Measurements from ENCODE around the gene NOVA2.
A peak's percentile ranks its signal among the peaks of the same experiment; 100 is the strongest.

The NOVA2 gene

DNA sequence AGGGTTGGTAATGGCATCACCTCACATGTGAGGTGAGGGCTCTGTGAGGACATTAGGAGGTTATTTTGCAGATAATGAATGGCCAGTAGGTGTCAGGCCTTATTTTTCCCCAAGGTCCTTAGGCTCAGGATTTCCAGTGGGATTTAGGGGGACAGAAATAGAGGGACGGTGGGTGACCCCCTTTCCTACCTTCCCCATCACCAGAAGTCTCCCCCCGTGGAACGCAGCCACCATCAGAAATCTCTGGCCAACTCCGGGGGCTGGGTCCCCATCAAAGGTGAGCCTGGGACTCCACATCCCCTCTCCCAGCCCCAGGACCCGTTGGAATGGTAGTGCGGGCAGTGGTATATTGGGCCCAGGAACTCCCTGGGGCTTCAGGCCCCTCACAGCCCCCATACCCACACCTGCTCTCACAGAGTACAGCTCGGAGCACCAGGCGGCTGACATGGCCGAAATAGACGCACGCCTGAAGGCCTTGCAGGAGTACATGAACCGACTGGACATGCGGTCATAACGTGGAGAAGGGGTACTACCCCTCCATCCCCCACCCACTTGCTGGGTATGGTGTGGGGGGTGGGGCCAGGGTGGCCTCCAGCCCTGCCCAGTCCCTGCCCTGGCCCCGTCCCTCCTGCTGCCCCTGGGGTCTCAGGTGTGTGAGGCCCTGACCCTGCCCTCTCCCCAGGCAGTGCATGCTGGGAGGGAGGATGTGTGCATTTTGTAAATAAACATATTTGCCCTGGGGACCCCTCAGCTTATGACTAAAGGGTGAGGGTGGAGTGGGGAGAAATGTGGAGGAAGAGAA is 44.4 kb upstream of the NOVA2 start:
- Histone ChIP-seq H3K27ac (ENCODE audit: low read length, poor library complexity, severe bottlenecking) (no peak overlapping the region), H3K4ac (ENCODE audit: low read depth in 1 of 2, low read length in 2 of 2) (no peak overlapping the region), H2BK120ac (ENCODE audit: low read depth, low read length) (no peak overlapping the region), H2BK5ac (ENCODE audit: low read depth, low read length, poor library complexity, severe bottlenecking) (no peak overlapping the region), H3K4me2 (ENCODE audit: low read length, poor library complexity, severe bottlenecking) (no peak overlapping the region), H4K91ac (ENCODE audit: low read length) (no peak overlapping the region), H4K8ac (ENCODE audit: low read length) (no peak overlapping the region), H3K9me3 (ENCODE audit: control insufficient read depth, low read length) (no peaks in the 10 kb centered on the region), H3K23ac (ENCODE audit: low read length in 2 of 2) (no peak overlapping the region), H2AFZ (ENCODE audit: low read depth, low read length) (no peak overlapping the region), H3K79me1 (replicated peaks; ENCODE audit: low read length, poor library complexity, severe bottlenecking) (peaks cover 4% of the 10 kb centered on the region), H3K9ac (ENCODE audit: low read length) (no peak overlapping the region), H3K36me3 (ENCODE audit: control insufficient read depth in 1 of 2, insufficient read depth in 2 of 2, low read depth in 1 of 2, low read length in 2 of 2) (peaks cover 4 to 33% of the 10 kb centered on the region in 2 experiments), H2BK15ac (ENCODE audit: low read depth, poor library complexity, severe bottlenecking) (peak overlapping the region; percentile 13), H3K4me1 (ENCODE audit: control insufficient read depth, insufficient read depth, low read depth, low read length) (peaks cover 27% of the 10 kb centered on the region), H2AK5ac (ENCODE audit: low read length, severe bottlenecking) (no peak overlapping the region), H3K4me3 (ENCODE audit: insufficient read depth in 1 of 2, low read depth in 1 of 2, low read length in 2 of 2) (no peak overlapping the region), H2BK12ac (ENCODE audit: low read length in 2 of 2) (no peak overlapping the region), H3K14ac (ENCODE audit: low read length in 2 of 2) (no peak overlapping the region), H3K18ac (ENCODE audit: low read depth in 1 of 2, low read length in 2 of 2) (no peak overlapping the region), H3K27me3 (ENCODE audit: control insufficient read depth in 1 of 2, insufficient read depth in 1 of 2, low read length in 2 of 2) (peaks cover 4 to 41% of the 10 kb centered on the region in 2 experiments)
- DNase-seq, result no peak
- WGBS, result 92% methylated on average over 11 of the region's 15 CpGs

DNA sequence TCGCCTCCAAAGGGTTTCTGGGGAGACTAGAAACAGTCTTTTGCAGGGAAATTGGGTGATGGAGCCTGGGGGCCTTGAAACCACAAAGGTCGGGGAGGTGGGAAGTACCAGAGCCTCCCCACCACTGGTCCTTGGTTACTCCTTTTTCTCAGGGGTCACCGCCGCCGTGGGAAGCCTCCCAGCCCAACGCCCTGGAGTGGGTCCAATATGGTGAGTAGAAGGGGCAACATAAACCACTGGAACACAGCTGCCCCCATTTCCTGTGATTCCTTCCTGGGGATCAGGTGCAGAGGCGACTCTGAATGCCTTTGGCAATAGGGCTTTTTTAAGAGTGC is 43.4 kb upstream of the NOVA2 start:
- WGBS, result 58% methylated on average over 7 of the region's 7 CpGs
- H3K4me3 ChIP-seq (ENCODE audit: insufficient read depth in 1 of 2, low read depth in 1 of 2, low read length in 2 of 2), result no peak overlapping the region
- no peak overlapping the region for H3K23ac ChIP-seq (ENCODE audit: low read length in 2 of 2)
- H3K4ac ChIP-seq (ENCODE audit: low read depth in 1 of 2, low read length in 2 of 2), result no peak overlapping the region
- H3K18ac ChIP-seq (ENCODE audit: low read depth in 1 of 2, low read length in 2 of 2), result no peak overlapping the region
- DNase-seq, result no peak
- peaks cover 4% of the 10 kb centered on the region for H3K79me1 ChIP-seq (replicated peaks; ENCODE audit: low read length, poor library complexity, severe bottlenecking)
- no peak overlapping the region for H2BK15ac ChIP-seq (ENCODE audit: low read depth, poor library complexity, severe bottlenecking)
- H2BK120ac ChIP-seq (ENCODE audit: low read depth, low read length), result no peak overlapping the region
- H4K8ac ChIP-seq (ENCODE audit: low read length), result no peak overlapping the region
- no peak overlapping the region for H3K4me2 ChIP-seq (ENCODE audit: low read length, poor library complexity, severe bottlenecking)
- H2BK5ac ChIP-seq (ENCODE audit: low read depth, low read length, poor library complexity, severe bottlenecking), result no peak overlapping the region
- no peak overlapping the region for H2AK5ac ChIP-seq (ENCODE audit: low read length, severe bottlenecking)
- peaks cover 23% of the 10 kb centered on the region for H3K4me1 ChIP-seq (ENCODE audit: control insufficient read depth, insufficient read depth, low read depth, low read length)
- peaks cover 4 to 28% of the 10 kb centered on the region in 2 experiments for H3K36me3 ChIP-seq (ENCODE audit: control insufficient read depth in 1 of 2, insufficient read depth in 2 of 2, low read depth in 1 of 2, low read length in 2 of 2)
- H4K91ac ChIP-seq (ENCODE audit: low read length), result no peak overlapping the region
- no peak overlapping the region for H3K14ac ChIP-seq (ENCODE audit: low read length in 2 of 2)
- peaks cover 4 to 31% of the 10 kb centered on the region in 2 experiments for H3K27me3 ChIP-seq (ENCODE audit: control insufficient read depth in 1 of 2, insufficient read depth in 1 of 2, low read length in 2 of 2)
- H3K9ac ChIP-seq (ENCODE audit: low read length), result no peak overlapping the region
- no peak overlapping the region for H2AFZ ChIP-seq (ENCODE audit: low read depth, low read length)
- no peak overlapping the region for H3K27ac ChIP-seq (ENCODE audit: low read length, poor library complexity, severe bottlenecking)
- no peaks in the 10 kb centered on the region for H3K9me3 ChIP-seq (ENCODE audit: control insufficient read depth, low read length)
- no peak overlapping the region for H2BK12ac ChIP-seq (ENCODE audit: low read length in 2 of 2)

DNA sequence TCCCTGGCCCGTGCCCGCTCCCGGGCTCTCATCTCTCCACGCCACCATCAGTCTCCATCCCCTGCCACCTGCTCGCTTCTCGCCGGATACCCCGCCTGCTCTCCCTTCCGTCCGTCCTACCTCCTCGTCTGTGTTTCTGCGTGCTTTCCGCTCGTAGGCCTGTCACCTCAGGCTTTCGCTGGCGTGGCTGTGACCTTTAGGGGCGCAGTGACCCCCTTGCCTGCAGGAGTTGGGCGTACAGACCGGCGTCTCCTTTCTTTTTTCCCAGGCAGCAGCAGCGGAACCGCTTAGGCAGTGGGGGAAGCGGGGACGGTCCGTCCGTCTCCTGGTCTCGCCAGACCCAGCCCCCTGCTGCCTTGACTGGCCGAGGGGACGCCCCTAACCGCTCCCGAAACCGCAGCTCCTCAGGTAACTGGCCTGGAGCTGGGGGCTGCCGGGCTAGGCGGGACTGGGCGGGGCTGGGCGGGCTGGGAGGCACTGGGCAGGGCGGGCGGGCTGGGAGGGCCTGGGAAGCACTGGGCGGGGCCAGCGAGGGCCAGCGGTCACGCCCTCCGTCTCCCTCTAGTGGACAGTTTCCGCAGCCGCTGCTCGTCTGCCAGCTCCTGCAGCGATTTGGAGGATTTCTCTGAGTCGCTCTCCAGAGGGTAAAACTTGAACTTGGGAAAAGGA is 42.9 kb upstream of the NOVA2 start:
- WGBS, result 2% methylated on average over 47 of the region's 48 CpGs
- H2BK5ac ChIP-seq (ENCODE audit: low read depth, low read length, poor library complexity, severe bottlenecking), result no peak overlapping the region
- H3K9me3 ChIP-seq (ENCODE audit: control insufficient read depth, low read length), result no peaks in the 10 kb centered on the region

DNA sequence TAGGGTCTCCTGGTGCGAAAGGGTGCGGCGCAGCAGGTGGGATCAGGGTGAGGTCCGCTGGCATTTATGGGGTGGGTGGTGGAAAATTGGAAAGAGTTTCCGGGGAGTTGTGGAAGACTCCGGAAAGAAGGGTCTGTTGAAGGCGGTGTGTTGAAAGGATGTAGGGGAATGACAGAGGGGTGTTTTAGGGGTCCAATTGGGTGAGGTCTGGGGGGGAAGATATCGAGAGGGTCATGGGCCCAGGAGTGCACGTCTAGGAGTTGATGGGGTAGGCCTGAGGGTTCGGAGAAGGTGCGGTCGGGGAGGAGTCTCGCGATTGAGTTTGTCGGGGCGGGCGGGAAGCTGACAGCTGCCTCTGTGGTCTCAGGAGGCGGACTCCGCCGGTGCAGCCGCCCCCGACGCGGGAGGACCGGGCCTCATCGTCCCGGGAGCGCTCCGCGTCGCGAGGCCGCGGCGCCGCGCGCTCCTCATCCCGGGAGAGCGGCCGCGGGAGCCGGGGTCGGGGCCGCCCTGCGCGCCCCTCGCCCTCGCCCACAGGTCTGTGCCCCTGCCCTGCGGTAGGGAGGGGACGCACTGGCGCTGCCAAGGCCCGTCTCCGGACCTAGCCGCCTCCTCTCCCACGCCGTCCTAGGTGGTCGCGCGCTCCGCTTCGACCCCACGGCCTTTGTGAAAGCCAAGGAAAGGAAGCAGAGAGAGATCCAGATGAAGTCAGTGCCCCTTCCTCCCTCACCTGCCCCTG is 42.2 kb upstream of the NOVA2 start:
- peaks cover 23% of the 10 kb centered on the region for H3K4me1 ChIP-seq (ENCODE audit: control insufficient read depth, insufficient read depth, low read depth, low read length)
- H3K4me3 ChIP-seq (ENCODE audit: insufficient read depth in 1 of 2, low read depth in 1 of 2, low read length in 2 of 2), result peak overlapping the region; percentile 53 to 77
- H3K9me3 ChIP-seq (ENCODE audit: control insufficient read depth, low read length), result no peaks in the 10 kb centered on the region
- no peak overlapping the region for H2BK15ac ChIP-seq (ENCODE audit: low read depth, poor library complexity, severe bottlenecking)
- DNase-seq, result no peak
- peaks cover 4 to 22% of the 10 kb centered on the region in 2 experiments for H3K27me3 ChIP-seq (ENCODE audit: control insufficient read depth in 1 of 2, insufficient read depth in 1 of 2, low read length in 2 of 2)
- no peak overlapping the region for H4K91ac ChIP-seq (ENCODE audit: low read length)
- H3K27ac ChIP-seq (ENCODE audit: low read length, poor library complexity, severe bottlenecking), result no peak overlapping the region
- H3K23ac ChIP-seq (ENCODE audit: low read length in 2 of 2), result peak overlapping the region in 1 of 2 experiments; percentile 24
- no peak overlapping the region for H3K9ac ChIP-seq (ENCODE audit: low read length)
- no peak overlapping the region for H4K8ac ChIP-seq (ENCODE audit: low read length)
- peaks cover 4% of the 10 kb centered on the region for H3K79me1 ChIP-seq (replicated peaks; ENCODE audit: low read length, poor library complexity, severe bottlenecking)
- H3K18ac ChIP-seq (ENCODE audit: low read depth in 1 of 2, low read length in 2 of 2), result no peak overlapping the region
- no peak overlapping the region for H2BK120ac ChIP-seq (ENCODE audit: low read depth, low read length)
- no peak overlapping the region for H2BK5ac ChIP-seq (ENCODE audit: low read depth, low read length, poor library complexity, severe bottlenecking)
- 10% methylated on average over 61 of the region's 63 CpGs for WGBS
- H2AFZ ChIP-seq (ENCODE audit: low read depth, low read length), result no peak overlapping the region
- H3K36me3 ChIP-seq (ENCODE audit: control insufficient read depth in 1 of 2, insufficient read depth in 2 of 2, low read depth in 1 of 2, low read length in 2 of 2), result peaks cover 4 to 21% of the 10 kb centered on the region in 2 experiments
- no peak overlapping the region for H3K14ac ChIP-seq (ENCODE audit: low read length in 2 of 2)
- H2BK12ac ChIP-seq (ENCODE audit: low read length in 2 of 2), result no peak overlapping the region
- no peak overlapping the region for H2AK5ac ChIP-seq (ENCODE audit: low read length, severe bottlenecking)
- H3K4ac ChIP-seq (ENCODE audit: low read depth in 1 of 2, low read length in 2 of 2), result no peak overlapping the region
- H3K4me2 ChIP-seq (ENCODE audit: low read length, poor library complexity, severe bottlenecking), result peak overlapping the region; percentile 76

More for the DNA sequence above, 42.9 kb upstream of the NOVA2 start:
- Histone ChIP-seq H4K8ac (ENCODE audit: low read length) (no peak overlapping the region), H3K27ac (ENCODE audit: low read length, poor library complexity, severe bottlenecking) (no peak overlapping the region), H3K79me1 (replicated peaks; ENCODE audit: low read length, poor library complexity, severe bottlenecking) (peaks cover 4% of the 10 kb centered on the region), H2BK12ac (ENCODE audit: low read length in 2 of 2) (no peak overlapping the region), H3K4ac (ENCODE audit: low read depth in 1 of 2, low read length in 2 of 2) (no peak overlapping the region), H3K36me3 (ENCODE audit: control insufficient read depth in 1 of 2, insufficient read depth in 2 of 2, low read depth in 1 of 2, low read length in 2 of 2) (peaks cover 4 to 24% of the 10 kb centered on the region in 2 experiments), H2BK120ac (ENCODE audit: low read depth, low read length) (no peak overlapping the region), H3K4me2 (ENCODE audit: low read length, poor library complexity, severe bottlenecking) (peak overlapping the region; percentile 76), H2AK5ac (ENCODE audit: low read length, severe bottlenecking) (peak overlapping the region; percentile 11), H3K14ac (ENCODE audit: low read length in 2 of 2) (no peak overlapping the region), H3K27me3 (ENCODE audit: control insufficient read depth in 1 of 2, insufficient read depth in 1 of 2, low read length in 2 of 2) (peaks cover 4 to 26% of the 10 kb centered on the region in 2 experiments), H2BK15ac (ENCODE audit: low read depth, poor library complexity, severe bottlenecking) (no peak overlapping the region), H4K91ac (ENCODE audit: low read length) (no peak overlapping the region), H3K18ac (ENCODE audit: low read depth in 1 of 2, low read length in 2 of 2) (peak overlapping the region in 1 of 2 experiments; percentile 30), H3K9ac (ENCODE audit: low read length) (no peak overlapping the region), H2AFZ (ENCODE audit: low read depth, low read length) (no peak overlapping the region), H3K4me1 (ENCODE audit: control insufficient read depth, insufficient read depth, low read depth, low read length) (peaks cover 23% of the 10 kb centered on the region), H3K23ac (ENCODE audit: low read length in 2 of 2) (no peak overlapping the region), H3K4me3 (ENCODE audit: insufficient read depth in 1 of 2, low read depth in 1 of 2, low read length in 2 of 2) (peak overlapping the region; percentile 53 to 77)
- peak; percentile 78 for DNase-seq

Measured in mesenchymal stem cell (in vitro differentiated cells and primary cell).